ENCODE data around the gene GPD1L.
"Not testable (repeated sequence)": the region's sequence is repeated elsewhere in the genome, so short reads cannot be mapped to it uniquely, and the experiment has no call there.

Gene GPD1L

DNA sequence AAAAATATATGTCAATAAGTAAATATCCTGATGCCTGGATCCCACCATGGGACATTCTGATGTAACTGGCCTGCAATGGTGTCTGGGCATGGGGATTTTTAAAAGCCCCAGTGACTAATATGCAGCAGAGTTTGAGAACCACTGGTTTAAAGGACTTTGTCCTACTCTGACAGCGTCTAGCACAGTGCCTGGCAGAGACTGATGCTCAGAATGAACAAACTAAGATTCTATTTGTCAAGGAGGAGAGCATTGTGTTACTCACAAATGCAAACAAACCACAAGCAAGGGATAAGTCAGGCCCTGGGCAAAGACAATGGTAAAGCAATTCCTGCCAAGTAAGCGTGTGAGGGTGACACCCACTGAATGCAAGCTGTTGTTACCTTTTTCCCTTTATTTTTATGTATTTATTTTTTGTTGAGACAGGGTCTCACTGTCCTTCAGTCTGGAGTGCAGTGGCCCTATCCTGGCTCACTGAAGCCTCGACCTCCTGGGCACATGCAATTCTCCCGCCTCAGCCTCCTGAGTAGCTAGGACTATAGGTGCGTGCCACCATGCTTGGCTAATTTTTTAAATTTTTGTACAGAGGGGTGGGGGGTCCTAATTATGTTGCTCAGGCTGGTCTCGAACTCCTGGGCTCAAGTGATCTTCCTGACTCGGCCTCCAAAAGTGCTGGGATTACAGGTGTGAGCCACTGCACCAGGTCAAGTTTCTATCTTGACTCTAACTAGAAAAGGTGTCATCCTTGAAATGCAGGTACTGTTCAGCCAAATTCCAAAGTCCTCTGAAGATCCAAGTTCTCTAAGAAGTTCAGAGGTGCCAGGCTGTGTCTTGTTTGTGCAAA, 909 bp upstream of the GPD1L start:
- no peak for DNase-seq (ENCODE audit: low read depth in 3 of 3)

GRCh38 chr3:32106929-32107362, 526 bp downstream of the GPD1L start:
- DNase-seq (ENCODE audit: low read depth in 3 of 3): peak in 1 of 3 experiments; percentile 1

GRCh38 chr3:32108224-32108623, 1.8 kb downstream of the GPD1L start:
- DNase-seq (ENCODE audit: low read depth in 3 of 3): not testable (repeated sequence)

- DNase-seq (ENCODE audit: low read depth in 3 of 3): no peak
These were observed 2.8 kb downstream of the GPD1L start for GRCh38 chr3:32109256-32109655.

DNA sequence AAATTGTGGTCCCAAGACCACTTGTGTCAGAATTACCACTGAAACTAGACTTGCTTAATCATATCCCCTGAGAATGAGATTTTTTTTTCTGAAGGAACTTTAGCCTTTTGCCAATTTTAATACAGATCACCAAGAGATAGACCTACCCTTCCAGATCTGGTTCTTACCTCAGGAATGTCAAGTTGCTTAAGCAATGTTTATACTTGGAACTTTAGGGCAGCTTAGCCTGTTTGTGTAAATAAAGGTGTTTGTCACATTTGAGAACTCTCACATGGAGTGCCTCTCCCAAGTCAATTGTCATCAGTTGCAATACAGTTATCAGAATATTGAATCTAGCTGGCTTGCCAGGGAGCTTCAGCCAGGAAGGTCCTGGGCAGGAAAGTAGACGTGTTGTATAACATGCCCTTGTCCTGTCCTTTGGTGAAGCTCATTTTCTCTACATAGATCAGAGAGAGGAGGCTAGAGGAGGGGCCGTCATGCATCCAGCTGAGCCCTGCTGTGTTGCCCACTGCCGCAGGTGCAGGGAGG, 3.9 kb downstream of the GPD1L start:
- DNase-seq (ENCODE audit: low read depth in 3 of 3): no peak

DNA sequence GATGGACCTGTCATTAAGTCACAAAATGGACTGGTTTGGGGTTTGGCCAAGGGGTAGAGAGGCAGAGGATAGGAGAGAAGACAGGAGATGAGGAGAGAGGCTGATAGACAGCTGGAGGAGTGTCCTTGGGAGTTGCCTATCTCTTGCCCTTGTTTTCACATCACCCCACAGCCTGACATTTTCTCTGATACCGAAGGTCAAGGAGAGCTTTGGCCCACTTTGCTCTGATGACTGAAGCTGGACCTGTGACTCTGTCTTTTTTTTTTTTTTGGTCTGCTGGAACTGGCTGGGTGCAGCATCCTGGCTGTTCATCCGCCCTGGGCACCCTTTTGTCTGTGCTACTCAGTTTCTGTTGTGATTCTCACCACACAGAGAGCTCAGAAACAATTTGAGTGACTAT, 5.1 kb downstream of the GPD1L start:
- DNase-seq (ENCODE audit: low read depth in 3 of 3): no peak

GRCh38 chr3:32113566-32113965, 7.1 kb downstream of the GPD1L start:
- DNase-seq (ENCODE audit: low read depth in 3 of 3): no peak

- DNase-seq (ENCODE audit: low read depth in 3 of 3): no peak
These were observed 7.6 kb downstream of the GPD1L start for GRCh38 chr3:32113981-32114545.

GRCh38 chr3:32114546-32115386, 8.3 kb downstream of the GPD1L start:
- DNase-seq (ENCODE audit: low read depth in 3 of 3): peak; percentile 9 to 46 (median 33)

- no peak for DNase-seq (ENCODE audit: low read depth in 3 of 3)
These were observed 10.9 kb downstream of the GPD1L start for GRCh38 chr3:32117320-32117719.

DNA sequence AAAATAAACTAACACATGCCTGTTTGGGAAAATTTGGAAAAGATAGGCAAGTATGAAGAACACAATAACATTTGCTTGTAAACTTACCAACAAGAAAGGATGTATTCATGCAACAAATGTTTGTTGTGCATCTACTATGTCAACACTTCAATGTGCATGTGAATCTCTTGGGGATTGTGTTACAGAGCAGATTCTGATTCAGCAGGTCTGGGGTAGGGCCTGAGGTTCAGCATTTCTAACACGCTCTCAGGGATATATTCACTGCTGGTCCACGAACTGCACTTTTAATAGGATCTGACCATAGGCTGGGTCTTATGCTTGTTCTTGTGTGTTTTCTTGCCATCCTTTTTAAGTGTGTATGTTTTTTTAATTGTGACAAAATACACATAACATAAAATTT, 11.8 kb downstream of the GPD1L start:
- no peak for DNase-seq (ENCODE audit: low read depth in 3 of 3)

- DNase-seq (ENCODE audit: low read depth in 3 of 3): no peak
These were observed 14.1 kb downstream of the GPD1L start for GRCh38 chr3:32120471-32120870.

DNA sequence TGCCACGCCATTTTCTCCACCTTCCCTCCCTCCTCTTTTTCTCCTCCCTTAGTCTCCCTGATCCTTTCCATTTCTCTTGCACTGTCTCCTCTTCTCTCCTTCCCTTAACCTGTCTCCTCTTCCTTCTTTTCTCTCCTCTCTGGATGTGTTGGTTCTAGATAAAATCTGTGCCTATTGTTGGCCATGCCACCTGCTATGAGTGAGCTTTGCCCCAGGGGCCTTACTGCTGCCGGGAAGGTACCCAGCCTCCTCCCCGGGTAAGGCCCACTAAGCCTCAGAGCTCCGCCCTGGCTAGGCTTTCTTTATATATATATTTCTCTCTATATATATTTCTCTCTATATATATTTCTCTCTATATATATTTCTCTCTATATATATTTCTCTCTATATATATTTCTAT, 14.7 kb downstream of the GPD1L start:
- no peak for DNase-seq (ENCODE audit: low read depth in 3 of 3)

- DNase-seq (ENCODE audit: low read depth in 3 of 3): no peak
These were observed 17.2 kb downstream of the GPD1L start for GRCh38 chr3:32123620-32124019.

GRCh38 chr3:32125012-32125411, 18.6 kb downstream of the GPD1L start:
- no peak for DNase-seq (ENCODE audit: low read depth in 3 of 3)

- DNase-seq (ENCODE audit: low read depth in 3 of 3): no peak
These were observed 20.0 kb downstream of the GPD1L start for GRCh38 chr3:32126305-32127015.

DNA sequence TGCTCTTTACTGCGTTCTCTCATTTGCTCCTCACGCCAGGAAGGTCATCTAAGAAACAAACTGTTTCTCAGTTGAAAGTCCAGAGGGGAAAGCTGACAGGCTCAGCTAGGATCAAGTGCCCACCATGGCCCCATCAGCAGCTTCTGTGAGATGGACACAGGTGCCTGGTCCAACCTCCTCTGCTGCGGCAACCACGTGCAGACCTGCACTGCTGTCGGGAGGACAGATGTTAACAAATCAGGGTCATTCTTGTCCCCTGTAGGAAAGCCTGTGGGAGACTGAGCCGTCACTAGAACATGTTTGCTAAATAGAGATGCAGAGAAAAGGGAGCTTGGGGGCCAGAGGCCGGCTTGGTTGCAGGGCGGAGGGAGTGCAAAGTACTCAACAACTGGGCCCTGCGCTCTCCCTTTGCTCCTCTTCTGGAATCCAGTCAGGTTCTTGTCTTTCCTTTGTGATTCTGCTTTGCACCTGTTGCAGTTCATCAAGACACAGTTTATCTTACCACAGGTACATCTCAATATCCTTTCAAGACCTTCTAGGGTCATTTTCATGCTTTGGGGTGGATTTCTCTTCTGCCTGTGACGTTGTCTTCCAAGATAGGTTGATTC, 20.9 kb downstream of the GPD1L start:
- DNase-seq (ENCODE audit: low read depth in 3 of 3): no peak

- no peak for DNase-seq (ENCODE audit: low read depth in 3 of 3)
These were observed 22.5 kb downstream of the GPD1L start for GRCh38 chr3:32128936-32129335.

DNA sequence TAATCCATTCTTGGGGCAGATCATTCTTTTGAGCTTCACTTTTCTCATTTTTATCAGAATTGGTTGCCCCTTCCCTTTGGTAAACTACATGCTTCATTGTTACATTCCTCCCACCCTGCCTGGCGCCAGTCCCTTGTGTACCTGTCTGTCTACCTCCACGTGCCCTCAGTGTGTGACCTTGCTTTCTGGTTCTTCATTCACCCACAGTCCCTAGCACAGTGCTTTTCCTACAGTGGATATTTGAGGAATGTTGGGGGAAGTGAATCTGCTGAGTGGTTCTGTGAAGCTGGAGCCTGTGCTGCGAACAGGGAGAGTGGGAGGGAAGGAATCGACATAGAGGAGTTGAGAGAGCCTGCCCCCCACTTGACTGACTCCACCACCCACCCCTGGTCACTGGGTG, 23.4 kb downstream of the GPD1L start:
- DNase-seq (ENCODE audit: low read depth in 3 of 3): no peak

DNA sequence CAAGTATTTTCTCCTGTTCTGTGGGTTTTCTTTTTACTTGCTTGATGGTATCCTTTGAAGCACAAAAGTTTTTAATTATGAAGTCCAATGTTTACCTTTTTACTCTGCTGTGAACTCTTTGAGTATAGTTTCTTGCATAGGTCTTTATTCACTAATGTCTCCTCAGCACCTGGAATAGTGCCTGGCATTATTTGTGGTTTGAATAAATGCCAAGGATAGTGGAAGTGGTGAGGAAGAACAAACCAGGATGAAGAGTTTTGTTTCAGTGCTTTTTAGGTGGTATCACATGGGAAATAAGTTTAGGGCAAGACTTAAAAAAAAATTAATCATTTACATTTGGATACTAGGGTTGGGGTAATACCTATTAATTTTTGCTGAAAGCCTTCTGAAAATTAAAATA, 25.7 kb downstream of the GPD1L start:
- no peak for DNase-seq (ENCODE audit: low read depth in 3 of 3)

- DNase-seq (ENCODE audit: low read depth in 3 of 3): no peak
These were observed 26.3 kb downstream of the GPD1L start for GRCh38 chr3:32132706-32133105.

Measured in stimulated activated CD4-positive, alpha-beta T cell treated with anti-CD3 and anti-CD28 coated beads, TNF-alpha, amount 100 ng/mL, for 24 hours (primary cell).